PC-9 (cell line): Measurements from ENCODE around the gene ME3. TPM values are rescaled to one million over a fixed set of nuclear protein-coding genes. Genes with fewer than 3 reads are reported as not detected.

Experiments used
- BruUV-seq: library from RNA; stranded (reverse); fragments of 400-500 nt; replicated peaks from 2 replicates; lab custom pipeline; 2021; lab: Mats Ljungman, UMichigan
- CTCF ChIA-PET: fragments of 300-600 bp; sonication (Branson Sonifier 250); formaldehyde crosslinking; loops from one replicate; lab custom pipeline; 2022; ENCODE audit warnings: antibody characterized with exemption; lab: Charles Lee
- POLR2A ChIA-PET: fragments of 300-600 bp; sonication (Branson Sonifier 250); formaldehyde crosslinking; loops from one replicate; lab custom pipeline; 2022; ENCODE audit warnings: antibody characterized with exemption; ENCODE audit not compliant: unreplicated experiment; lab: Charles Lee
- DNase-seq, 2 experiments: peaks; one replicate each; pipeline versions ENCODE4 v3.0.0 to v3.0.0-alpha.2; 2015 to 2022; ENCODE audit warnings: mixed read lengths in 1 of 2
- H2AFZ ChIP-seq: fragments of 200-600 bp; sonication (generic); 2 replicates; pipeline ENCODE4 v1.8.1; 2017; ENCODE audit warnings: antibody characterized with exemption
- H3F3A ChIP-seq: fragments of 200-600 bp; sonication (generic); 2 replicates; pipeline ENCODE4 v1.8.1; 2017; ENCODE audit warnings: antibody characterized with exemption, mild to moderate bottlenecking, low read depth; ENCODE audit not compliant: insufficient read depth
- H3K27ac ChIP-seq: fragments of 200-600 bp; sonication (generic); 2 replicates; pipeline ENCODE4 v1.6.1; 2016; ENCODE audit warnings: mixed run types
- H3K27me3 ChIP-seq: fragments of 200-600 bp; sonication (generic); 2 replicates; pipeline ENCODE4 v1.6.1; 2016; ENCODE audit warnings: low read depth, mixed run types; ENCODE audit not compliant: insufficient read depth
- H3K36me3 ChIP-seq: fragments of 200-600 bp; sonication (generic); 2 replicates; pipeline ENCODE4 v1.6.1; 2016; ENCODE audit warnings: low read depth, mixed run types
- H3K4me1 ChIP-seq: fragments of 200-600 bp; sonication (generic); replicated peaks from 2 replicates; pipeline ENCODE4 v1.6.1; 2016; ENCODE audit warnings: mixed run types; ENCODE audit not compliant: insufficient read depth
- H3K4me2 ChIP-seq: fragments of 200-600 bp; sonication (generic); 2 replicates; pipeline ENCODE4 v1.6.1; 2017; ENCODE audit warnings: mixed run types
- H3K4me3 ChIP-seq: fragments of 200-600 bp; sonication (generic); 2 replicates; pipeline ENCODE4 v1.6.1; 2016; ENCODE audit warnings: mixed run types
- H3K79me2 ChIP-seq: fragments of 200-600 bp; sonication (generic); 2 replicates; pipeline ENCODE4 v1.6.1; 2017; ENCODE audit warnings: low read depth, mixed run types
- H3K9me2 ChIP-seq: fragments of 200-600 bp; sonication (generic); 2 replicates; pipeline ENCODE4 v1.8.1; 2017; ENCODE audit warnings: mild to moderate bottlenecking; ENCODE audit not compliant: insufficient read depth
- H3K9me3 ChIP-seq: fragments of 200-600 bp; sonication (generic); 2 replicates; pipeline ENCODE4 v1.8.1; 2016; ENCODE audit warnings: low read depth; ENCODE audit not compliant: insufficient read depth
- H4K20me1 ChIP-seq: fragments of 200-600 bp; sonication (generic); 2 replicates; pipeline ENCODE4 v1.8.1; 2017; ENCODE audit not compliant: insufficient read depth
- EZH2 ChIP-seq: fragments of 200-600 bp; sonication (generic); IDR thresholded peaks from 2 replicates; pipeline ENCODE4 v1.8.0; 2017; ENCODE audit warnings: antibody characterized with exemption, low read depth
- intact Hi-C: fragments of 100-400 bp; cut with micrococcal nuclease; formaldehyde crosslinking; loops from one replicate; pipeline ENCODE4 v1.10.0; 2022; ENCODE audit not compliant: unreplicated experiment
- total RNA-seq: library from RNA; stranded (reverse); gene quantifications from 2 replicates; pipeline ENCODE4 v1.2.3, GENCODE V29; 2021
- TF ChIP-seq, protein P1 (sequence below): fragments of 200-600 bp; sonication (generic); conservative IDR thresholded peaks from 2 replicates; pipeline ENCODE4 v1.6.1; 2017; ENCODE audit warnings: mixed run types, antibody characterized with exemption, mild to moderate bottlenecking, moderate library complexity

Gene ME3
- total RNA-seq, 1 experiment from 2014 or later, result 34.0 TPM

DNA sequence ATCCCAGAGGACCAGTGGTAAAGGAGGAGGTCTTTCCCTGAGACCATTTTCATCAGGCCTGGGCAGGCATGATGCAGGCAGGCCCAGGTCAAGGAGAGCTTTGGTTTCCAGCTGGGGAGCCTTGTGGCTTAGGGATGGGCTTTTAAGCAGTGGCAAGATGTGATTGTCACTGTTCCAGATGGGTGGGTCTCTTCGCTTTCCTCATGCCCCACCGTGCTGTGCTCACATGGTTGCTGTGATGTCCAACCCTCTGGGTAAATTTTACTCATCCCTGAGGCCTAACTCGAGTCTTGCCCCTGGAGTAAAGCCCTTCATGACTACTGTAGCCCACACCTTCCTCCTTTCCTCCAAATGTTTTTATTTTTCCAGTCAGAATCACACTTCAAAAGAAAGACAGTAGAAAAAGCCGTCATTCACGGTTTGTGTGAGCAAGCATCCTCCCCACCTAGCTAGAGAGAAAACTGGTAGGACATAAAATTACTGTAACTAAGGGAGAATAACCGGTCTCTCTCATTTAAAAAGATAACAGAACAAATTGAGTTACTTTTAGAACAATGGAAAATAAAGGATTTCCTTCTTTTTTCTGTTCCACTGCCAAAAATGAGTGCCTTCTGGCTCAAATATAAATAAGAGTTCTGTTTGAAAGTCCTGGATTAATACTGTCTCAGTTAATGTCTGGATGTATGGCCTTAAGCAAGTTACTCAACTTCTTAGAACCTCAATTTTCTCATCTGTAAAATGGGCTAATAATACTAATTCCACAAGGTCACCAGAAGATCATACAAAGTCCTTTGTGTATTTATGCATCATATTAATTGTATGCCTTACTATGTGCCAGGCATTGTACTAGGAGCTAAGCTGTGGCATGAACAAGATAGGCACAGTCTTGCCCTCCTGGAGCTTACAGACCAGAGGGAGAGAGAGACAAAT, 84.9 kb downstream of the ME3 start:
- intact Hi-C loops, result no loop called here
- H3K9me2 ChIP-seq, result no peaks in the 10 kb centered on the region
- H3K79me2 ChIP-seq, result peaks cover 11% of the 10 kb centered on the region; the same call in 1 of the 2 replicates
- CTCF ChIA-PET, result no interaction called here
- no peaks in the 10 kb centered on the region for H3K9me3 ChIP-seq
- DNase-seq, result no peak
- no peak overlapping the region for H3K4me2 ChIP-seq
- no TSS peak for BruUV-seq
- no peak for TF ChIP-seq EZH2
- TF ChIP-seq, protein P1, sequence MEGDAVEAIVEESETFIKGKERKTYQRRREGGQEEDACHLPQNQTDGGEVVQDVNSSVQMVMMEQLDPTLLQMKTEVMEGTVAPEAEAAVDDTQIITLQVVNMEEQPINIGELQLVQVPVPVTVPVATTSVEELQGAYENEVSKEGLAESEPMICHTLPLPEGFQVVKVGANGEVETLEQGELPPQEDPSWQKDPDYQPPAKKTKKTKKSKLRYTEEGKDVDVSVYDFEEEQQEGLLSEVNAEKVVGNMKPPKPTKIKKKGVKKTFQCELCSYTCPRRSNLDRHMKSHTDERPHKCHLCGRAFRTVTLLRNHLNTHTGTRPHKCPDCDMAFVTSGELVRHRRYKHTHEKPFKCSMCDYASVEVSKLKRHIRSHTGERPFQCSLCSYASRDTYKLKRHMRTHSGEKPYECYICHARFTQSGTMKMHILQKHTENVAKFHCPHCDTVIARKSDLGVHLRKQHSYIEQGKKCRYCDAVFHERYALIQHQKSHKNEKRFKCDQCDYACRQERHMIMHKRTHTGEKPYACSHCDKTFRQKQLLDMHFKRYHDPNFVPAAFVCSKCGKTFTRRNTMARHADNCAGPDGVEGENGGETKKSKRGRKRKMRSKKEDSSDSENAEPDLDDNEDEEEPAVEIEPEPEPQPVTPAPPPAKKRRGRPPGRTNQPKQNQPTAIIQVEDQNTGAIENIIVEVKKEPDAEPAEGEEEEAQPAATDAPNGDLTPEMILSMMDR, result no peak
- POLR2A ChIA-PET, result no interaction called here
- peaks cover 15% of the 10 kb centered on the region for H3F3A ChIP-seq
- no peak overlapping the region for H2AFZ ChIP-seq
- H4K20me1 ChIP-seq, result no peaks in the 10 kb centered on the region
- H3K27ac ChIP-seq, result no peak overlapping the region
- H3K36me3 ChIP-seq, result no peaks in the 10 kb centered on the region
- H3K4me1 ChIP-seq, result peaks cover 29% of the 10 kb centered on the region
- H3K4me3 ChIP-seq, result no peak overlapping the region
- no peaks in the 10 kb centered on the region for H3K27me3 ChIP-seq

DNA sequence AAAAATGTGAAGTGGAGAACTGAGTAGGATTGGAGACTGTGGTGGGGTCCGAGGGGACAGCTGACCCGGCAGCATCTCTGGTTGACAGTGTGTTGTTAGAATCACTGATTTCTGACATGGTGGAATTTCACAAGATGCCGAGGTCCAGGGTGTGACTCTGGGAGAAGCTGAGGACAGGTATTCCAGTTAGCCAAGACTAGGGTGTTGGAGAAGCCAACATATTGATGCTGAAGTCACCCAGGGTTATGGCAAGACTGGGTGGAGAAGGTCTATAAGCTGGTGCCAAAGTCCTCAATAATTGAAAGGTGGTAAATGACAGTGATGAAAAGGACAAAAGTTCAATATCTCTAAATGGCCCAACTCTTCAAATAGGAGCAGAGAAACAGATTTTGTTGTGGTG, 86.1 kb downstream of the ME3 start:
- Histone ChIP-seq H3K4me3 (no peak overlapping the region), H2AFZ (no peak overlapping the region), H3K4me2 (no peak overlapping the region), H3K9me3 (no peaks in the 10 kb centered on the region), H3K79me2 (peaks cover 11% of the 10 kb centered on the region; the same call in 1 of the 2 replicates), H3K36me3 (no peaks in the 10 kb centered on the region), H3K4me1 (peaks cover 16% of the 10 kb centered on the region), H3K9me2 (no peaks in the 10 kb centered on the region), H3K27me3 (no peaks in the 10 kb centered on the region), H4K20me1 (no peaks in the 10 kb centered on the region), H3F3A (peaks cover 3% of the 10 kb centered on the region), H3K27ac (no peak overlapping the region)
- CTCF ChIA-PET, result no interaction called here
- no TSS peak for BruUV-seq
- POLR2A ChIA-PET, result no interaction called here
- DNase-seq, result no peak
- TF ChIP-seq, protein P1, result no peak
- TF ChIP-seq EZH2, result no peak
- intact Hi-C loops, result no loop called here

DNA sequence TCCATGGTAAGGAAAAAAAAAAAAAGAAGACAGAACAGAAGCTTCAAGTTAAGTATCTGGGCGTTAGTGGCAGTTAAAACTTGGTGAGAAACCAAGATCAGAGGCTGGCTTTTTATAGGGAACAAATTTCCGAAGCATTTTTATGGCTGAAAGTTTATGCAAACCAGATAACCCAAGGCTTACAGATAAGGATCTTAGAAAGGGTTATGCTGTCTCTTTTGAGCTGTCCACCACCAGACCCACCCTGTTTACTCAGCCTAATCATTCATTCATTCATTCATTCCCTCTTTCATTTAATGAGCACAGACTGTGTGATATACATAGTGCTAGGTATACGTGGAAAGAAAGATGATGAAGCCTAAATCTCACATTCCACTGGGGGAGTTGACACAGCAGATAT, 89.5 kb downstream of the ME3 start:
- no peaks in the 10 kb centered on the region for H3K9me2 ChIP-seq
- no peaks in the 10 kb centered on the region for H3K36me3 ChIP-seq
- no peak overlapping the region for H3K4me2 ChIP-seq
- intact Hi-C loops, result no loop called here
- H3F3A ChIP-seq, result no peaks in the 10 kb centered on the region
- no peaks in the 10 kb centered on the region; the same call in 1 of the 2 replicates for H3K4me1 ChIP-seq
- TF ChIP-seq, protein P1, result no peak
- TF ChIP-seq EZH2, result no peak
- DNase-seq, result no peak
- H2AFZ ChIP-seq, result no peak overlapping the region
- no peaks in the 10 kb centered on the region for H3K9me3 ChIP-seq
- no peaks in the 10 kb centered on the region for H3K27me3 ChIP-seq
- no peak overlapping the region for H3K4me3 ChIP-seq
- H3K27ac ChIP-seq, result no peak overlapping the region
- CTCF ChIA-PET, result no interaction called here
- BruUV-seq, result no TSS peak
- no peaks in the 10 kb centered on the region for H3K79me2 ChIP-seq
- H4K20me1 ChIP-seq, result no peaks in the 10 kb centered on the region
- POLR2A ChIA-PET, result no interaction called here
